Measurements from ENCODE around the gene ASF1A. TPM values are rescaled to one million over a fixed set of nuclear protein-coding genes. Genes with fewer than 3 reads are reported as not detected.

ASF1A gene
- total and polyA plus RNA-seq, 10 of the 15 experiments (the other 5 are each of a cell fraction or from before 2014, with no cell fraction given): 23.7 to 103 (median 31.5) TPM

- TF ChIP-seq POU2F2 (IDR thresholded peaks at IDR 0.05; ENCODE audit: borderline replicate concordance, low read depth, low read length): no peak
- no peak for TF ChIP-seq JUND (IDR thresholded peaks at IDR 0.05; ENCODE audit: low read depth, low read length)
- TF ChIP-seq ZSCAN29 (IDR thresholded peaks at IDR 0.05): no peak
- no peak for TF ChIP-seq SUPT20H (IDR thresholded peaks at IDR 0.05; ENCODE audit: borderline replicate concordance, control insufficient read depth, low read depth, low read length)
- no peak for TF ChIP-seq WRNIP1 (IDR thresholded peaks at IDR 0.05; ENCODE audit: borderline replicate concordance, low read depth, low read length)
Observed at GRCh38 chr6:118905851-118906250, 11.9 kb downstream of the ASF1A start (continued).

GRCh38 chr6:118908441-118908840 is 14.5 kb downstream of the ASF1A start:
- Histone ChIP-seq H3K9ac (ENCODE audit: control insufficient read depth, insufficient read depth, low read length) (no peak overlapping the region), H4K20me1 (ENCODE audit: control insufficient read depth, insufficient read depth) (no peaks in the 10 kb centered on the region), H3K9me3 (replicated peaks; ENCODE audit: control insufficient read depth, insufficient read depth, low read length) (no peaks in the 10 kb centered on the region), H2AFZ (ENCODE audit: control insufficient read depth, low read depth, low read length) (no peak overlapping the region), H3K4me2 (ENCODE audit: control insufficient read depth, insufficient read depth) (no peak overlapping the region), H3K27me3 (replicated peaks in 1 of 2; ENCODE audit: control insufficient read depth in 2 of 2, insufficient read depth in 2 of 2, low read length in 1 of 2) (no peaks in the 10 kb centered on the region), H3K27ac (ENCODE audit: control insufficient read depth, insufficient read depth) (no peak overlapping the region), H3K79me2 (ENCODE audit: control insufficient read depth, insufficient read depth, low read length) (no peaks in the 10 kb centered on the region), H3K4me1 (ENCODE audit: control insufficient read depth, insufficient read depth, low read length) (no peaks in the 10 kb centered on the region), H3K4me3 (no peak overlapping the region), H3K36me3 (ENCODE audit: control insufficient read depth in 2 of 2, insufficient read depth in 2 of 2, low read length in 1 of 2) (peaks cover 5 to 17% of the 10 kb centered on the region in 2 experiments; a peak in 3 of 4 replicates)
- RAD21 ChIA-PET (ENCODE audit: unreplicated experiment): no interaction called here
- intact Hi-C loops (cut with micrococcal nuclease; ENCODE audit: unreplicated experiment): no loop called here
- SMC1A ChIA-PET (ENCODE audit: uncharacterized antibody, unreplicated experiment): interaction anchor here (1.1 to 1.3 kb wide), 3 partner anchors 12 to 17 kb away, joined by 3 read pairs; no protein-coding TSS in a partner anchor
- CTCF ChIA-PET: interaction anchor here (0.6 to 1.7 kb wide), 2 partner anchors 11 to 1414 kb away, joined by 4 to 5 read pairs; no protein-coding TSS in a partner anchor
- in situ Hi-C loops (cut with MboI): no loop called here
- FAIRE-seq: no peak
- no peak for ATAC-seq
- no TSS peak for BruUV-seq (replicated peaks)
- 96% methylated on average over 1 of the region's 1 CpG for WGBS (ENCODE audit: insufficient coverage, insufficient replicate concordance, low lambda C conversion rate, missing lambda C conversion rate)
- no peak for DNase-seq (ENCODE audit: low read depth, low spot score)
- POLR2A ChIA-PET: no interaction called here
- no peak for TF ChIP-seq MAX (IDR thresholded peaks at IDR 0.05; ENCODE audit: low read depth, low read length)
- TF ChIP-seq KAT2A (conservative IDR thresholded peaks at IDR 0.05; ENCODE audit: control insufficient read depth, low read depth, low read length): no peak
- TF ChIP-seq BRCA1 (IDR thresholded peaks at IDR 0.05; ENCODE audit: low read depth, low read length): no peak
- no peak for TF ChIP-seq CUX1 (IDR thresholded peaks at IDR 0.05; ENCODE audit: insufficient replicate concordance, low read depth, low read length)
- no peak for TF ChIP-seq PAX8 (IDR thresholded peaks at IDR 0.05)
- no peak for TF ChIP-seq USF1 (IDR thresholded peaks at IDR 0.05; ENCODE audit: borderline replicate concordance, extremely low read length, insufficient read depth, low read depth, low read length)
- TF ChIP-seq SKIL (IDR thresholded peaks at IDR 0.05; ENCODE audit: low read depth, poor library complexity, severe bottlenecking): no peak
- TF ChIP-seq MEF2A (IDR thresholded peaks at IDR 0.05; ENCODE audit: insufficient read depth, low read depth, low read length): no peak
- TF ChIP-seq GATAD2B (conservative IDR thresholded peaks at IDR 0.05; ENCODE audit: low read depth): no peak
- no peak for TF ChIP-seq SIN3A (IDR thresholded peaks at IDR 0.05; ENCODE audit: low read depth, low read length)

All from GM12878 (cell line).